Stomach (tissue), 9 donors: Measurements from ENCODE around the gene GAMT. TPM values are rescaled to one million over a fixed set of nuclear protein-coding genes. Genes with fewer than 3 reads are reported as not detected.

ENCODE experiments used
- DNase-seq, 2 donors: peaks; one replicate each; pipeline versions ENCODE4 v3.0.0 to v3.0.0-alpha.2; 2013 to 2019
- H3K27ac ChIP-seq, 5 donors: fragments of 200-600 bp in 4 of 5; sonication (generic) in 4 of 5; one replicate each; pipeline ENCODE4 v1.5.1; 2013 to 2019; ENCODE audit warnings: mild to moderate bottlenecking in 1 of 5, moderate library complexity in 1 of 5
- H3K27me3 ChIP-seq, 3 donors: fragments of 200-600 bp; sonication (generic); one replicate each; pipeline ENCODE4 v1.5.1; 2017 to 2019; ENCODE audit warnings: mixed run types in 1 of 3
- H3K36me3 ChIP-seq, 4 donors: fragments of 200-600 bp; sonication (generic); 1 replicate in 3 of 4; 2 replicates in 1 of 4; pipeline ENCODE4 v1.5.1; 2016 to 2019
- H3K4me1 ChIP-seq, 4 donors: fragments of 200-600 bp; sonication (generic); one replicate each; pipeline ENCODE4 v1.5.1; 2016 to 2019
- H3K4me3 ChIP-seq, 4 donors: fragments of 200-600 bp; sonication (generic) in 3 of 4; one replicate each; pipeline ENCODE4 v1.5.1; 2016 to 2019; ENCODE audit warnings: mild to moderate bottlenecking in 1 of 4
- H3K9me3 ChIP-seq, 4 donors: fragments of 200-600 bp; sonication (generic); one replicate each; pipeline ENCODE4 v1.5.1; 2016 to 2019
- CTCF ChIP-seq, 7 experiments: fragments of 450-650 bp in 4 of 7; fragments of 200-600 bp in 3 of 7; sonication (generic) in 3 of 7; IDR thresholded peaks; one replicate each; pipeline ENCODE4 v1.5.1; 2016 to 2019; ENCODE audit warnings: antibody characterized with exemption in 7 of 7, control low read depth in 2 of 7, mild to moderate bottlenecking in 1 of 7
- EP300 ChIP-seq: sonication (generic); formaldehyde crosslinking; IDR thresholded peaks from one replicate; pipeline ENCODE4 v1.6.1; 2017; ENCODE audit warnings: antibody characterized with exemption
- POLR2A ChIP-seq, 4 donors: fragments of 450-650 bp; IDR thresholded peaks; one replicate each; pipeline ENCODE4 v1.6.1; 2016; ENCODE audit warnings: antibody characterized with exemption in 4 of 4, control low read depth in 2 of 4, mild to moderate bottlenecking in 1 of 4, moderate library complexity in 1 of 4
- POLR2AphosphoS5 ChIP-seq, 3 donors: sonication (generic); formaldehyde crosslinking; IDR thresholded peaks; one replicate each; pipeline ENCODE4 v1.6.1; 2016; ENCODE audit warnings: antibody characterized with exemption in 3 of 3
- WGBS, 5 donors: extraction: QIAGEN DNeasy Blood & Tissue Kit in 3 of 5; methylation state at CpG; one replicate each; pipeline versions ENCODE4 v1.1.5 to v1.1.7; 2013 to 2018; 5-methylcytosine and 5-hydroxymethylcytosine counted together
- intact Hi-C: fragments of 100-400 bp; cut with DNase I; formaldehyde crosslinking; loops from one replicate; pipeline ENCODE4 v1.15.1; 2023; ENCODE audit warnings: low total_unique reads
- polyA plus RNA-seq, 3 donors: library from polyadenylated mRNA; stranded (reverse); fragments of 200-250 nt; gene quantifications; one replicate each; pipeline ENCODE4 v1.2.3, GENCODE V29; 2013
- total RNA-seq, 5 donors: library from RNA; depleted of rRNA; stranded (reverse); fragments of >200 nt; gene quantifications; one replicate each; pipeline versions ENCODE4 v1.1.0 to v1.2.3, GENCODE V29; 2014 to 2016
- donor health status: healthy with polysubstance abuse.
- donor health status: Bipolar disorder and iron deficiency.
- donor health status: healthy.

The GAMT gene
- total and polyA plus RNA-seq, 8 donors: 2.6 to 102 (median 21.2) TPM; not detected in 2

- no peak overlapping the region for H3K4me3 ChIP-seq
- no peaks in the 10 kb centered on the region for H3K36me3 ChIP-seq
- intact Hi-C loops: no loop called here
- no peaks in the 10 kb centered on the region for H3K9me3 ChIP-seq
- no peak for TF ChIP-seq CTCF (IDR thresholded peaks at IDR 0.05)
- no peak for TF ChIP-seq POLR2A (IDR thresholded peaks at IDR 0.05)
- TF ChIP-seq POLR2AphosphoS5 (IDR thresholded peaks at IDR 0.05): no peak
- no peak for TF ChIP-seq EP300
- DNase-seq: no peak
- H3K27ac ChIP-seq: no peak overlapping the region
- peaks cover 23 to 55% (median 51%) of the 10 kb centered on the region in 4 donors for H3K4me1 ChIP-seq
- H3K27me3 ChIP-seq: peaks cover 0 to 20% (median 0%) of the 10 kb centered on the region in 3 donors
- WGBS, 5 donors: 44 to 57% (median 55%) methylated on average over 17 to 25 of the region's 25 CpGs
Measured at GRCh38 chr19:1402411-1403070, 1.2 kb upstream of the GAMT start.

- no peak for DNase-seq
- Histone ChIP-seq H3K4me3 (peak overlapping the region; percentile 60 to 88 (median 64)), H3K36me3 (no peaks in the 10 kb centered on the region), H3K4me1 (peaks cover 23 to 56% (median 53%) of the 10 kb centered on the region in 4 donors), H3K27ac (peak overlapping the region in 1 of 5 donors; percentile 61), H3K9me3 (no peaks in the 10 kb centered on the region), H3K27me3 (peaks cover 0 to 20% (median 0%) of the 10 kb centered on the region in 3 donors)
- TF ChIP-seq POLR2AphosphoS5 (IDR thresholded peaks at IDR 0.05) (no peak), CTCF (IDR thresholded peaks at IDR 0.05) (peak in 1 of 7 experiments; percentile 2)
- WGBS, 5 donors: 58 to 70% (median 67%) methylated on average over 11 of the region's 11 CpGs
- intact Hi-C loops: no loop called here
Measured at GRCh38 chr19:1401889-1402217, 511 bp upstream of the GAMT start.

- TF ChIP-seq POLR2AphosphoS5 (IDR thresholded peaks at IDR 0.05): peak in 1 of 3 donors; percentile 14
- no peak for TF ChIP-seq CTCF (IDR thresholded peaks at IDR 0.05)
- Histone ChIP-seq H3K9me3 (no peaks in the 10 kb centered on the region), H3K4me1 (peaks cover 34 to 59% (median 55%) of the 10 kb centered on the region in 4 donors), H3K27me3 (peaks cover 0 to 20% (median 0%) of the 10 kb centered on the region in 3 donors), H3K36me3 (no peaks in the 10 kb centered on the region), H3K27ac (peak overlapping the region in 4 of 5 donors; percentile 53 to 61 (median 57)), H3K4me3 (peak overlapping the region; percentile 60 to 88 (median 64))
- peak; percentile 79 to 80 for DNase-seq
- WGBS, 5 donors: 9 to 38% (median 13%) methylated on average over 15 to 36 of the region's 36 CpGs
- intact Hi-C loops: no loop called here
Measured at GRCh38 chr19:1400281-1401137, 833 bp downstream of the GAMT start.

GRCh38 chr19:1399745-1400144, 1.6 kb downstream of the GAMT start:
- peaks cover 42 to 66% (median 63%) of the 10 kb centered on the region in 4 donors for H3K4me1 ChIP-seq
- no peak overlapping the region for H3K4me3 ChIP-seq
- H3K9me3 ChIP-seq: no peaks in the 10 kb centered on the region
- H3K27ac ChIP-seq: no peak overlapping the region
- no peak for DNase-seq
- peaks cover 0 to 20% (median 0%) of the 10 kb centered on the region in 3 donors for H3K27me3 ChIP-seq
- intact Hi-C loops: no loop called here
- TF ChIP-seq EP300 (no peak), POLR2AphosphoS5 (IDR thresholded peaks at IDR 0.05) (no peak), POLR2A (IDR thresholded peaks at IDR 0.05) (no peak), CTCF (IDR thresholded peaks at IDR 0.05) (no peak)
- 89 to 95% (median 90%) methylated on average over 7 to 15 of the region's 15 CpGs for WGBS, 5 donors
- H3K36me3 ChIP-seq: peaks cover 0 to under 1% (median 0%) of the 10 kb centered on the region in 4 donors
